Stimulated activated CD4-positive, alpha-beta T cell treated with anti-CD3 and anti-CD28 coated beads, Interleukin-1b, Interleukin-23, amount 100 ng/mL, for 1 hour (primary cell): Measurements from ENCODE around the gene AASS.
"Not testable (repeated sequence)": the region's sequence is repeated elsewhere in the genome, so short reads cannot be mapped to it uniquely, and the experiment has no call there.

Experiments used
- DNase-seq, 2 donors: peaks; one replicate each; pipeline ENCODE4 v3.0.0-alpha.2; 2020; ENCODE audit warnings: low read depth in 2 of 2

AASS gene

DNA sequence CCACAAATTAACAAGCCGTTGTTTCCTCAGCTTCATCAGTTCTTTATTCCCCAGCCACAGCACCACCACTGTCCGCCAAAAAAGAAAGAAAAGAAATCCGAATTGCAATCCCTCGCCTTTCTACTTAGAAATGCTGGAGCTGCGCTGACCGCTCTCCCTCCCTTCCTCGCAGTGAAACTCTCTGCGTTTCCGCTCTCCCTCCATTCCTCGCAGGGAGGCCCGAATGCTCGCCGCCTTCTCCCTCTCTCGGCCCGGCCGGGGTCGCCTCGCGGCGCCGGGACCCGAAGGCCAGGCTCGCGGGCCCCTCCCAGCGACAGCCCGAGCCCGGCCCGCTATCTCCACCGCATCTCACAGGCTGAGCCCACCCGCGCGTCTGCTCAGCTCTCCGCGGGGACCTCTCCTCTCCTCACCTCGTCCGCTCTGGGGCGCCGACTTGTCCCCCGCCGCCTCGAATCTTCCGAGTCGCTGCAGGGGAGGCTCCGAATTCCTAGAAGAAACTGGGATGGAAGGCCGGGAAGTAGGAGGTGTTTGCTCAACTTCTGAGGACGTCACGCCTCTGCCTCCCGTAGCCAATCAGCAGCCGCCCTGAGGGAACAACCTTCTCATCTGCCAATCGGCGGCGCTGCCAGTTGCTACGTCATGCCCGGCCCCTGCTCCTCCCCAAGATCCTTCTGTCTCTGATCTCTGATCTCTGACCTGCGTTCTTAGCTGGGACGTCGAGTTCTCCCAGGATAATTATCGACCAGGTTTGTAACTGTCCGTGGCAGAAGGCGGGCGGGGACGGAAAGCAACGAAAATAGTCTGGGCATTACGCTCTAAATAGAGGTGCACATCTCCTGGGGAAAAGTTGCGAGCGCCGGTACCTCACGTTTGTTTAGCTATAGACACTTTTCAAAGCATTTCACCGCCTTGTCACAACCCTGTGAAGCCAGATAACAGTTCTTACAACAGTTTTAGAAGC lies at the start of gene AASS:
Gene AASS (minus strand): TSS at position 499 of the 961 bp plus-strand sequence. CDS start 10,523 bp downstream, outside the sequence.
- peak; percentile 18 to 50 for DNase-seq

- no peak for DNase-seq
These were observed 44.7 kb upstream of the AASS start for GRCh38 chr7:122188785-122189184.

GRCh38 chr7:122183106-122183505 lies 39.1 kb upstream of the AASS start:
- no peak for DNase-seq

- DNase-seq: no peak
These were observed 38.0 kb upstream of the AASS start for GRCh38 chr7:122182081-122182480.

DNA sequence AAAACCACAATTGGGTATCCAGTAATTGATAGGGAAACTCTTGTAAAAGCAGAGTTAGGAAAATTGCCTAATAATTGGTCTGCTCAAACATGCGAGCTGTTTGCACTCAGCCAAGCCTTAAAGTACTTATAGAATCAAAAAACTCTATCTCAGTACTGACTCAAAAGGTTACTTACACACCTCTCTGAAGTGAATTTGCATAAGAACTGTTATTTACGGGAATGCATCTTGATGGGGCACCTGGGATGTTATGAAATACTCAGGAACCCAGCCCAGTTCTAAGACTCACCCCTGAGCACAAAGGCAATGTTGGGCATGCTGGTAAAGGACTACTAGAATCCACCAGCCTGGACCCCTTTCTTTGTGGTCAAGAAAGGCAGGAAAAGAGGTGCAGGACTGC lies 28.1 kb upstream of the AASS start:
- DNase-seq: not testable (repeated sequence)

GRCh38 chr7:122166740-122167139 lies 22.7 kb upstream of the AASS start:
- DNase-seq: no peak

DNA sequence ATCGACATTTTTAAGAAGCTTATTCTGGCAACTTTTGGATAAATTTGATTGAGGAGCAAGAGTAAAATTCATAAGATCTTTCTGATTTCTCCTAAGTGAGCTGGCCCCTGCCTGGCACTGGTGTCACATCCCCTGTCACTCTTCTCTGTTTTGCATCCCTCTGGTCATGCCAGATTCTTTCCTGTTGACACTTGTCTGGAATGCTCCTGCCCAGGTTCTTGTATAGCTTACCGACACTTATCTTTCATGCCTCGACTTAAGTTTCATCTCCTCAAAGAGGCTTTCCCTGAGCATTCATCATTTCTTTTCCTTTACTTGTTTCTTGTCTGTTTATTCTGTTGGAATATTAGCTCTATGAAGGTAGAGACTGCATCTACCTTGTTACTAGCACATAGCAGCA lies 22.2 kb upstream of the AASS start:
- DNase-seq: no peak

GRCh38 chr7:122161628-122162027 lies 17.6 kb upstream of the AASS start:
- DNase-seq: no peak

DNA sequence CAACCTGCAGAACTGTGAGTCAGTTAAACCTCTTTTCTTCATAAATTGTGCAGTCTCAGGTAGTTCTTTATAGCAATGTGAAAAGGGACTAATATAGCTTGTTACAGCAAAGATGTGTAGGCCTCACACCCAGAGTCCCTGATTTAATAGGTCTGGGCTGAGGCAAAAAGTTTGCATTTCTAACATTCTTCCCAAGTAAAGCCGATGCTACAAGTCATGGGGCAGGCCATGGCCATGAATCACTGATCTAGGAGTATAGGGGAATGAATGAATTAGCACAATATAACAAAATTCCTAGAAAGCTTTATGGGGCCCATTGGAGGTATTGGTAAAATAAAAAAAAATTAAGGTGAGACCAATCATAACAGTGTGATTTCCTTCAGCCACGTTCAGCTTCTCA lies 11.5 kb upstream of the AASS start:
- no peak for DNase-seq

DNA sequence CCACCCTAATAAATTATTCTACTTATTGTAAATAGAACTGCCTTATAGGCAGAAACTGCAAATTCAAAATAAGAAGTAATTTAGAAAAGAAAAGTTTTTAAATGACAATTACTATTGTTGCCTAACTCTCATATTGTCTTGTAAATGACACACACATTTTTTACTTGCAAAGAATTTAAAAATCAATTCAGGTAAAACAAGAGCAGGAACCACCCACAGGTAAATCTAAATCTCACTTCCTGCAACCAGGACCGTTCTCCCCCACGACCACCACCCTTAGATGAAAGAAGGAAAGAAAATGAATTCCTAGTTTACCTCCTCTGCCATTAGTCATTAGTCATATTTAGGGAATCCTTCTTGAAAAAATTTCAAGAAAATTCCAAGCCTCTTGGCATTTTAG lies 4.8 kb upstream of the AASS start:
- no peak for DNase-seq

GRCh38 chr7:122148081-122148480 lies 4.0 kb upstream of the AASS start:
- DNase-seq: no peak

GRCh38 chr7:122145937-122146645 lies 2.0 kb upstream of the AASS start:
- DNase-seq: no peak

DNA sequence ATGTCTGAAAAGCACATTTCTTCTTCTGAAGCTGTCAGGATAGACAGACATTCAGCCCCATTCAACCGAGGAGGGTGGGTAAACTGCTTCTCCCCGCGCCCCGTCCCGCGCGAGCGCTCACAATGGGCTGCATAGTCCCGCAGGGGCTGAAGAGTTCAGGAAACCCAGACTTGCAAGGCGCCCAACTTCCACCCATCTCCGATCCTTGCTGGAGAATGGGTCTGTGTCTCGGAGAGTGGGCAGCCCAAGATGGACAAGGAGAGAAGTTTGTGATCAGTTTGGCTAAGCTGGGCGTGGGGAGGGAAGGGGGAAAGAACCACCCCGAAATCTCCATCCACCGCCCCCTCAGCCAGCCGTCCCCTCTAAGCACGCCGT lies 686 bp downstream of the AASS start:
- DNase-seq: no peak

DNA sequence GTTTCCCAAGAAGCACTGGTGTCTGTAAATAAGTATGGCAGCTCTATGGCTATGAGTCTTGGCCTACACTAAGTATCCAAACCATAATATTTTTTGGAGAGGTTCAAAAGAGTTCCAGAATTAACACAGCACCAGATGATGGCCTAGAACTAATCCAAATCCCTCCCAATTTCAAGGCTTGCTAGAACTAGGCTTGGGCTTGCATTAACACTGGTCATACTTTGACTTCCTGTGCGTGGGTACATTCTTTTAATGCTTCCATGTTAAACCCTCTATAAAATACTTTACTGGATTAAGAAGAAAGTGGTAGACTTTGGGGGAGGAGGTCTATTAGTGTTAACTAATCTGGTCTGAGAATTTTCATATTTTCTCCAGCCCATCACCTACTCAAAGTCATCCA lies 3.1 kb downstream of the AASS start:
- DNase-seq: no peak

GRCh38 chr7:122137251-122138077 lies 6.6 kb downstream of the AASS start:
- DNase-seq: no peak

GRCh38 chr7:122136639-122137245 lies 7.3 kb downstream of the AASS start:
- no peak for DNase-seq

DNA sequence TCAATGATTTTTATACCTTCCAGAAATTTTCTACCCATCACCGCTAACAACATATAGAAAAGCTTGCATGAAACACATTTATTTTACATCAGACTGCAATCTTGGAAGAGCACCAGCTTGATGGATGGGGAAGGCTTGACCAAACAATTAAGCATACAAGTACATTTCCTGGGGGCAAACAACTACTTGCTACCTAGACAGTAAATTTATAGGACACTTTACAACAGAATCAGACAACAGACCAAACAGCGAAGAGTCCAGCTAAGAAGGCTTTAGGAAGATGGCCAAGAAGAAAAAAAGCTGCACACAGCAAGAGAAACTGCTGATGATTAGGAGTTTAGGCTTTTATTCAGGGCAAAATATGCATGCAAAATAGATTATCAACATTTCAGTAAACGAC lies 8.0 kb downstream of the AASS start:
- DNase-seq: no peak

DNA sequence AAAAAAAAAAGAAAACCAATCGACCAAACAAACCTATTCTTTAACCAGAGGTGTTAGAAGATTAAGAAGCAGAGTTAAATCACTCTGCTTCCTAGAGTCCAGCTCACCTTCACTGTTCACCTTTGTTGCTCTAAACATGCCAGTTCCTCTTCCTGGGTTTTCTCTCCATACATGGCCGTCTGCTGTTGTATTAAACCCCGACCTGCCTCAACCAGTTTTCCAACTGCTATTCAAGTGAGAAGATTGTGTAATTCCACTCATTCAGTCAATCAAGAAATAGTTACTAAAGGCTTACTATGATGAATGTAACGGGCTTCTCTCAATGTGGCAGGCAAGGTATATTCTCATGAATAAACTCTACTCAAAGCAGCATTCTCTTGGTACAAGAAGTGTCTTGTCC lies 8.8 kb downstream of the AASS start:
- DNase-seq: no peak

DNA sequence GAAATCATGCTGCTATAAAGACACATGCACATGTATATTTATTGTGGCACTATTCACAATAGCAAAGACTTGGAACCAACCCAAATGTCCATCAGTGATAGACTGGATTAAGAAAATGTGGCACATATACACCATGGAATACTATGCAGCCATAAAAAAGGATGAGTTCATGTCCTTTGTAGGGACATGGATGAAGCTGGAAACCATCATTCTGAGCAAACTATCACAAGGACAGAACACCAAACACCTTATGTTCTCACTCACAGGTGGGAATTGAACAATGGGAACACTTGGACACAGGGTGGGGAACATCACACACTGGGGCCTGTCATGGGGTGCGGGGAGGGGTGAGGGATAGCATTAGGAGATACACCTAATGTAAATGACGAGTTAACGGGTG lies 9.3 kb downstream of the AASS start:
- DNase-seq: not testable (repeated sequence)

DNA sequence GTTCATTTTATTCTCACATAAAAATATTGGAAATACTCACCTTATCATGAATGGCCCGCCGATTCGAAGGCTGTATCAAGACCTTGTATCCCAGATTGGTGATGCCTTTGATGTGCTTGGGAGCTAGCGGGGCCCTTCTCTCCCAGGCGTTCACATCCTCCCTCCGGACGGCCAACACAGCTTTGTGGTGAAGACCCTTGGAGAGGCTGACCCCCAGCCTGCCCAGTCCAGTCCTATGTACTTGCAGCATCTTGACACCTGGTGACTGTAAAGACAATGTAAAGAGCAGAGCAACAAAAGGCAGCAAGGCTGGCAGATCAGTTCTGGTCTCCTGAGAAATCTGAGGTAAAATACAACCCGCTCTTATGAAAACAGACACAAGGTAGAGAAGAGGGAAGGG lies 10.6 kb downstream of the AASS start:
- DNase-seq: no peak

DNA sequence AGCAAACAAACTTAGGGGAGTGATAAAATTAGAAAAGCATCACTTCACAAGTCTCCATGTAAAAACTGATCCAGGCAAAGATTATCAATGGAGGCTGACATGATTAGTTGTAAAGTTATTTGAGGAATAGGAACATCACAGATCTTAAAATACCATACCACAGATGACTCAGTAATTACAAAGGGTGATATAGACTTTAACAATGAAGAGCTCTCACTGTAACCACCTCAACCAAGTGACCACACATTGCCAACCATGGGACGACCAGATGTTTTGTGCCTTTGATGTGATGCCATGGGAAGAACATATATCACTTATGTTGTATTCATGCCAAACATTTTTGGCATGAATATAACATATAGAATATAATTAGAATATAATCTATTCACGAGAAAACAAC lies 11.7 kb downstream of the AASS start:
- DNase-seq: no peak

DNA sequence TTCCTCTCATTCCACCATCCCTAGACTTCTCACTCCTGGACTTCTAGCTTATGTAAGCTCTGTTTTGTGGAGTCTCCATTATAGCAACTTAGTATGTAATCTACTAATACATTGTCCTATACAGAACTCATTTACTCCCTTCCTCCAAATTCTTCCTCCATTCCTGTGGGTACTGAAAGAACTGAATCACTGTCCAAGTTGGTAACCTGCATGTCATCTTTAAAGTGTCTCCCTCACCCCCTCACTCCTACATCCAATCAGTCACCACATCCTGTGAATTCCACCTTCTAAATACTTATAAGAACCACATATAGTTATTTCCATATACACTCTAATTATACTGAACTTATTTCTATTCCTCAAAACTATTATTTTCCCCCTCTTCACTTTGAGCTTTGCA lies 20.3 kb downstream of the AASS start:
- no peak for DNase-seq
